C1 segment of cervical spinal cord (tissue), 14 donors: ENCODE results near the gene MEOX1.

Source experiments
- DNase-seq, 14 donors: peaks; one replicate each; lab custom pipeline; 2025; lab: John Stamatoyannopoulos, UW

MEOX1 gene

GRCh38 chr17:43658900-43659299 is 2.8 kb downstream of the MEOX1 start:
- peak in 6 of 14 donors; percentile 9 to 42 (median 24) for DNase-seq

GRCh38 chr17:43655693-43656255 is 5.9 kb downstream of the MEOX1 start:
- DNase-seq, result no peak

GRCh38 chr17:43652124-43652480 is 9.6 kb downstream of the MEOX1 start:
- no peak for DNase-seq

- no peak for DNase-seq
Observed at GRCh38 chr17:43650471-43650870, 11.3 kb downstream of the MEOX1 start.

GRCh38 chr17:43648916-43649315 is 12.8 kb downstream of the MEOX1 start:
- DNase-seq, result no peak

- DNase-seq, result no peak
Observed at GRCh38 chr17:43645765-43646481, 15.8 kb downstream of the MEOX1 start.

GRCh38 chr17:43645450-43645764 is 16.3 kb downstream of the MEOX1 start:
- DNase-seq, result no peak

GRCh38 chr17:43644081-43644480 is 17.6 kb downstream of the MEOX1 start:
- DNase-seq, result no peak

GRCh38 chr17:43641416-43641815 is 20.3 kb downstream of the MEOX1 start:
- no peak for DNase-seq

GRCh38 chr17:43640491-43641252 is 21.1 kb downstream of the MEOX1 start:
- no peak for DNase-seq

- no peak for DNase-seq
Observed at GRCh38 chr17:43637563-43638323, 24.0 kb downstream of the MEOX1 start.

- DNase-seq, result no peak
Observed at GRCh38 chr17:43636426-43636825, 25.3 kb downstream of the MEOX1 start.

- peak in 1 of 14 donors; percentile 9 for DNase-seq
Observed at GRCh38 chr17:43634591-43635125, 27.1 kb downstream of the MEOX1 start.

GRCh38 chr17:43632221-43632620 is 29.5 kb downstream of the MEOX1 start:
- peak in 1 of 14 donors; percentile 1 for DNase-seq

GRCh38 chr17:43631429-43631828 is 30.3 kb downstream of the MEOX1 start:
- DNase-seq, result no peak

GRCh38 chr17:43628089-43628650 is 33.6 kb downstream of the MEOX1 start:
- no peak for DNase-seq

- DNase-seq, result no peak
Observed at GRCh38 chr17:43627653-43628052, 34.1 kb downstream of the MEOX1 start.

- DNase-seq, result no peak
Observed at GRCh38 chr17:43626023-43626422, 35.7 kb downstream of the MEOX1 start.

GRCh38 chr17:43625606-43626005 is 36.1 kb downstream of the MEOX1 start:
- DNase-seq, result no peak

GRCh38 chr17:43620581-43620980 is 41.1 kb downstream of the MEOX1 start:
- no peak for DNase-seq

GRCh38 chr17:43620147-43620546 is 41.6 kb downstream of the MEOX1 start:
- DNase-seq, result no peak

GRCh38 chr17:43619705-43620104 is 42.0 kb downstream of the MEOX1 start:
- no peak for DNase-seq
